Measurements from ENCODE around the gene ZNF595.
A peak's percentile ranks its signal among the peaks of the same experiment; 100 is the strongest.
"Not testable (repeated sequence)": the region's sequence is repeated elsewhere in the genome, so short reads cannot be mapped to it uniquely, and the experiment has no call there.

ZNF595 gene

GRCh38 chr4:86559-87324 lies 33.6 kb downstream of the ZNF595 start:
- DNase-seq (ENCODE audit: low read depth): not testable (repeated sequence)

- no peak for DNase-seq (ENCODE audit: low read depth)
These were observed 45.3 kb downstream of the ZNF595 start for GRCh38 chr4:98386-98785.

- DNase-seq (ENCODE audit: low read depth): no peak
These were observed 46.7 kb downstream of the ZNF595 start for GRCh38 chr4:99863-100262.

- no peak for DNase-seq (ENCODE audit: low read depth)
These were observed 53.9 kb downstream of the ZNF595 start for GRCh38 chr4:107083-107443.

- DNase-seq (ENCODE audit: low read depth): no peak
These were observed 54.6 kb downstream of the ZNF595 start for GRCh38 chr4:107444-108429.

GRCh38 chr4:112771-113170 lies 59.6 kb downstream of the ZNF595 start:
- no peak for DNase-seq (ENCODE audit: low read depth)

- DNase-seq (ENCODE audit: low read depth): no peak
These were observed 60.6 kb downstream of the ZNF595 start for GRCh38 chr4:113732-114131.

- DNase-seq (ENCODE audit: low read depth): no peak
These were observed 61.0 kb downstream of the ZNF595 start for GRCh38 chr4:114149-114548.

GRCh38 chr4:116499-116898 lies 63.4 kb downstream of the ZNF595 start:
- DNase-seq (ENCODE audit: low read depth): no peak

GRCh38 chr4:120616-121015 lies 67.5 kb downstream of the ZNF595 start:
- DNase-seq (ENCODE audit: low read depth): no peak

- DNase-seq (ENCODE audit: low read depth): no peak
These were observed 68.4 kb downstream of the ZNF595 start for GRCh38 chr4:121408-122084.

- not testable (repeated sequence) for DNase-seq (ENCODE audit: low read depth)
These were observed 70.8 kb downstream of the ZNF595 start for GRCh38 chr4:123922-124274.

- peak; percentile 87 for DNase-seq (ENCODE audit: low read depth)
These were observed 71.4 kb downstream of the ZNF595 start, which contains the start of gene ZNF718 for GRCh38 chr4:124275-125081. TSS of gene ZNF718 (plus strand) at chr4:124501. CDS start at chr4:124671, 170 bp downstream.

GRCh38 chr4:125091-125771 lies 72.1 kb downstream of the ZNF595 start:
- DNase-seq (ENCODE audit: low read depth): peak; percentile 18

- DNase-seq (ENCODE audit: low read depth): no peak
These were observed 72.7 kb downstream of the ZNF595 start for GRCh38 chr4:125833-126232.

- no peak for DNase-seq (ENCODE audit: low read depth)
These were observed 79.4 kb downstream of the ZNF595 start for GRCh38 chr4:132483-132882.

All from activated T-cell treated with anti-CD3 and anti-CD28 coated beads for 48 hours (primary cell).